ENCODE data around the gene INPP5E.
A peak's percentile ranks its signal among the peaks of the same experiment; 100 is the strongest.

The INPP5E gene

DNA sequence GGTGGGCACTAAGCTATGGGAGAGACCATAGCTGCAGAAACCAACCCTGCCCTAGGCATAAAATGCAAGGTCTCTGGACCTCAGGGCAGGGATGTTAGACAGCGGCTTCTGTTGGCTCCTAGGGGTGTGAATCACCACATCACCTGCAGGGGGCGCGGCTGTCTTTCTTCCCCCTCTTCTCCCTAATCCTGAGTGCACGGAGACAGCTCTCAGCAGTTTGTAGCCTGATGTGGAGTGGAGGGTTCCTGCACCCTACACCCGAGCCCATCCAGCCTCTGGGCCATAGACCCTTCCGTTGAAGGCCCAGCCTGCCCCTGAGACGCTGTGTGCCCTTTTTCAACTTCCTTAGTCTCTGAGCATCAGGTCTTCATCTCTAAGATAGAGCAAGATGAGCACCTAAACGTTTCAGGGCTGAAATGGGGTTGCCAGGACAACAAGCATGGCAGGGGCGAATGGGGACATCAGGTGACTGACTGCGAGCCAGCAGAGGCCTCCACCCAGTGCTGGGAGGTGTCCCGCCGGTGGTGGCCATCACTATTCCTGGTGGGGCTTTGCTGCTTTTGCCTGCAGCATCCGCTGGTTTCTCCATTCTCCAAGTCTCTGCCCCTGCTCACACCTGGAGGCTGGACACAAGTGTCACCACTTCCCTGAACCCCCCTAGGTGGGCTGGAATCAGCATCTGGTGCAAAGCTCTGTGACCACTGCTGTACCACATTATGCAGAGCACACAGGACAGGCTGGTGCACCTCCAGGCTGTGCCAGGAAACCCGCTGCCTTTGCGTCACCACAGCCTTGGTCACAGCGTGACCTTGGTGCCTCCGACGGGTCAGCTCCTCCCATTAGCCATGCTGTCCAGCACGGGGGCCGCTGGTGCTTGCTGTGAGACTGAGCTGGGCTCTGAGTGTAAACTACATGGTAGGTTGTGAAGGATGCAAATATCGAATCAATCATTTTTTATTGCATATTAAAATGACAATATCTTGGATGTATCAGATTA is 45.7 kb upstream of the INPP5E start:
- no peak overlapping the region for H3K4me3 ChIP-seq (ENCODE audit: low read depth, low read length)

DNA sequence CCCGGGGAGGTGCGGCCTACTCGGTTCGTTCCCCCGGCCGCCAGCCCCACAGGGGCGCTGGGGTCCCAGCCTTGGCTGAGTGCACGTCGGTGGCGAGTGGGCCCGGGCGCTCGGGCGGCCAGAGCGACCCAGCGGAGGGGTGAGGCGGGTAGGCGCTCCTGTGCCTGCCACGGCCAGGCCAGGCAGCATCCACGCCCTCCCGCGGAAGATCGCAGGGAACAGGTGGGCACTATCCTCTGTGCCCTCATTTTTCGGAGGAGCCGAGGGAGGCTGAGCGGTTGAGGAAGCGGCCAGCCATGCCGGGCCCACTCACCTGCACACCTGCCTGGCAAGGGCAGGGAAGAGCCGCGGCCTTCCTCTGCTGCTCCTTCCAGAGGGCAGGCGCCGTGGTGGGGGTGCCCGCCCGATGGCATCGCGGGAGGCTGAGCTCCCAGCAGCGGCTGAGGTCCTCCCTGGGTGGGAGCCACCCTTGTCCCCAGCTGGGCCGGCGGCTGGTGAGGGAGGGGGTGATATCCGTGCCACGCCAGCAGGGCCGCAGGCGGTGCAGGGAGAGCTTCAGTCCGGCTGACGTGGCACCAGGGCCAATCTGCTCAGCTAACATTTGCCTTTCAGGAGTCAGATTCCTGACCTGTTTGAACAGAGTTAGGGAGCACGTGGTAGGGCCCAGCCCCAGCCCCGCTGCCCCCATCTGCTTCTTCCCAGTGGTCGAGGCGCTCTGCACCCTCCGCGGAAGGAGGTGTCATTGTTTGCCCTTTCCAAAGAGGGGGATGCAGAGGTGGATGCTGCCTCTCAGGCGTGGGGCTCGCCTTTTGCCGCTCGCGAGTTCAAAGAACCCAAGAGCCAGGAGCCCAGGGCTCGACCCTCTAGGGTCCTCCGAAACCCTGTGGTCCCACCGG is 44.8 kb upstream of the INPP5E start:
- peak overlapping the region; percentile 67 for H3K4me3 ChIP-seq (ENCODE audit: low read depth, low read length)
- TF ChIP-seq, protein P1, sequence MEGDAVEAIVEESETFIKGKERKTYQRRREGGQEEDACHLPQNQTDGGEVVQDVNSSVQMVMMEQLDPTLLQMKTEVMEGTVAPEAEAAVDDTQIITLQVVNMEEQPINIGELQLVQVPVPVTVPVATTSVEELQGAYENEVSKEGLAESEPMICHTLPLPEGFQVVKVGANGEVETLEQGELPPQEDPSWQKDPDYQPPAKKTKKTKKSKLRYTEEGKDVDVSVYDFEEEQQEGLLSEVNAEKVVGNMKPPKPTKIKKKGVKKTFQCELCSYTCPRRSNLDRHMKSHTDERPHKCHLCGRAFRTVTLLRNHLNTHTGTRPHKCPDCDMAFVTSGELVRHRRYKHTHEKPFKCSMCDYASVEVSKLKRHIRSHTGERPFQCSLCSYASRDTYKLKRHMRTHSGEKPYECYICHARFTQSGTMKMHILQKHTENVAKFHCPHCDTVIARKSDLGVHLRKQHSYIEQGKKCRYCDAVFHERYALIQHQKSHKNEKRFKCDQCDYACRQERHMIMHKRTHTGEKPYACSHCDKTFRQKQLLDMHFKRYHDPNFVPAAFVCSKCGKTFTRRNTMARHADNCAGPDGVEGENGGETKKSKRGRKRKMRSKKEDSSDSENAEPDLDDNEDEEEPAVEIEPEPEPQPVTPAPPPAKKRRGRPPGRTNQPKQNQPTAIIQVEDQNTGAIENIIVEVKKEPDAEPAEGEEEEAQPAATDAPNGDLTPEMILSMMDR (IDR thresholded peaks at IDR 0.05; ENCODE audit: low read depth, low read length): no peak

More for the DNA sequence above, 45.7 kb upstream of the INPP5E start:
- TF ChIP-seq, protein P1 (IDR thresholded peaks at IDR 0.05; ENCODE audit: low read depth, low read length): peak; percentile 81

DNA sequence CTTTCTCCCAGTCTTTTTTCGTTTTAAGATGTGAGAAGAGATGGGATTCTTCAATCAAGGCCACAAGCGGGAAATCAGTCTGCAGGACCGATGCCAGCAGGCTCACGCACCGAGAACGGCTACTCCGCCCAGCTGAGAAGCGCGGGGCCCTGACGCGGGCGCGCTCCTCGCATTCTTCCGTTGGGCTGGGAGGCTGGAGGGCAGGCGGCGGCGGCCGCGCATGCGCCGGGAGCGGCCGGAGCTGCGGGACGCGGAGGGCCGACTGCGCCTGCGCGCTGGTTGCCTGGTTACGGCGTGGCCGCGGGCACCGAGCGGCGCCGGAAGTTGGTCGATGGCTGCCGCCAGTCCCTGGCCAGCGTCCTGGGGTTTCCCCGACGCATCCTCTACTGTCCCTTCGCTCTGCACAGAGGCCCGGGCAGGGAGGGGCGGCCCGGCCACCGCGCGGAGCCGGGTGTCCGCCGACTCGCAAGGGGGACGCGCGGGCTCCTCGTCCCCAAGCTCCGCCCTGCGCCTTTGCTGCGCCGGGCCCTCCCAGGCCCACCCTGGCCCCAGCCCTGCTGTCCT is 44.0 kb upstream of the INPP5E start:
- peak overlapping the region; percentile 67 for H3K4me3 ChIP-seq (ENCODE audit: low read depth, low read length)
- TF ChIP-seq, protein P1 (IDR thresholded peaks at IDR 0.05; ENCODE audit: low read depth, low read length): no peak

DNA sequence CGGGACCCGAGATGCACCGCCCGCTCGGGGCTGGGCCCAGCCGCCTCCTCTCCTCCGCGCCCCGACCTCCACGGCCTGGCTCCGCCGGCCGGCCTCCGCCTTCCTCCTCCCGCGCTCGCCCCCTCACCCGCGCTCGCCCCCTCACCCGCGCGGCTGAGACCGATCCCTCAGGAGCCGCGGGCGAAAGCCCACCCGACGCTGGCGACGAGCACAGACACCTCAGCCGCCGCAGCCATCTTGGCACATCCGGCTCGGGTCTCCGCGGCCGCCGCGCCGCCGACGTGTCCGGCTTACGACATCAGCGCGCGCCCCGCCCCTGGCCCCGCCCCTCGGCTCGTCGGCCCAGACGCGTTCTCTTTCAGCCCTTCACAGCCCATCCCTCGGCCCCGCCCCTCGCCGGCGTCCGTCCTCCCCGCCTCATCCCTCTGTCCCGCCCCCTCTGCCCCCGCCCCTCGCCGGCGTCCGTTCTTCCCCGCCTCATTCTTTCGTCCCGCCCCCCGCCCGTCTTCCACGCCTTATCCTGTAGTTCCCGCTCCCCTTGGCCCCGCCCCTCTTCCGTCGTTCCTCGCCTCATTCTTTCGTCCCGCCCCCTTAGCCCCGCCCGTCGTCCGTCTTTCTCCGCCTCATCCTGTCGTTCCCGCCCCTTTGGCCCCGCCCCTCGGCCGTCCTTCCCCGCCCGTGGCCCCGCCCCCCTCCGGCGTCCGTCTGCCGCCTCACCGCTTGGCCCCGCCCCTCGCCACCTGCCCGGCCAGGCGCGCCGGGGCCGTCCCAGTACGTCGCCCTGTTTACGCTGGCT is 43.3 kb upstream of the INPP5E start, which contains the start of gene SEC16A:
Gene SEC16A, minus strand, starts transcription at position 248 of the 796 bp plus-strand sequence. CDS start 5,425 bp downstream, outside the sequence.
- H3K4me3 ChIP-seq (ENCODE audit: low read depth, low read length): peak within 1 kb of the TSS; percentile 90
- TF ChIP-seq, protein P1 (IDR thresholded peaks at IDR 0.05; ENCODE audit: low read depth, low read length): no peak

DNA sequence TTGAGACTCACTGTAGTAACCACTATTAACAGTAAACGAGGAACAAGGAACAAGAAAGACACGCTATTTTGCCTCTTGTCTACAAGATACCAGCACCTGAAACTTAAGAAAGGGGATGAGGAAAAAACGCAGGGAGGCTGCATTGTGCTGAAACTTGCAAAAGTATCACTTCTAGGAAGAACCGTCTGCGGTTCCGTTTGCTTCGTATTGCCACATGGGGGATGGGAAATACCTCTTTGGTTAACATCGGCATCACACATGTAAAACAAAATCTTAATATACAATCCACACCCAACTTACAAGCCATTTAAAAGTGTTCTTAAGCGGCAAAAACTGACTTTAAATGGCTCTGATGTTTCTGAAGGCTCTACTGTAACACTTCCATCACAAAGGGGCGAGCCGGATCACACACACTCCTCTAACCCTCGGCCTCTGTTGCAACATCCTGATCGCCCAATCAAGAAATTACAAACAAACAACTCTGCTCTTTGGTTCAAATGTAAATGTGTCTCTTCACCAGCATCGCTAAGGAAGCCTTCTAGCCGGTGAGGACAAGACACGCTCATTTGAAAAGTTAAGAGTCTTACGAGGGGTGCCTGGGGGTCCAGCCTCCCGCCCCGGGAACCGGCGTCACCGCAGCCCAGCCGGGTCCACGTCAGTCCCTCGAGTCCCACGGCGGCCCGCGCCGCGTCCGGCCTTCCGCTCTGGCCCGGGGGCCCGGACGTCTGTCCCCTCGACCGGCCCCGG is 42.6 kb upstream of the INPP5E start:
- TF ChIP-seq, protein P1 (IDR thresholded peaks at IDR 0.05; ENCODE audit: low read depth, low read length): no peak
- H3K4me3 ChIP-seq (ENCODE audit: low read depth, low read length): peak overlapping the region; percentile 90

DNA sequence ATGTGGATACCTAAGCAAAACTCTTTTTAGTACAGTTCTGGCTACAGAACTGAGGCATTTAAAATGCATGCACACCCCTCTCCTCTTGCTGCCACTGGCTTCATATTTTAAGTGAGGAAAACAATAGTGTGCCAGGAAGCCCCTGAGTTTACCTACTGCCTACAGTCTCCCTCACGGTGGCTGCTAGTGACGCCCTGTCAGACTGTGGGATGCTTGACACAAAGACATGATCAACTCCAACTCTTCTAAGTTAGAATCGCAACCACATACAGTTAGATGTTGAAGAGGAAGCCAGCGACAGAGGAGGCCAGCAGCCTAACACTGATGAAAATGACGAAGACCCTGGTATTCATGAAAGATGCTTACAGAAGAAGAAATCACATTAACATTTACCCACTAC is 41.9 kb upstream of the INPP5E start:
- TF ChIP-seq, protein P1 (IDR thresholded peaks at IDR 0.05; ENCODE audit: low read depth, low read length): no peak
- H3K4me3 ChIP-seq (ENCODE audit: low read depth, low read length): peak overlapping the region; percentile 90

All from WI38 (cell line).